ENCODE measurements around the gene TENM3.

GRCh38 chr4:182294451-182294850 is 51.2 kb downstream of the TENM3 start:
- TF ChIP-seq CTCF (IDR thresholded peaks at IDR 0.05) (no peak), POLR2A (IDR thresholded peaks at IDR 0.05) (no peak)

Measured in adrenal gland (tissue), 5 donors.